ENCODE results near the gene VTI1A. TPM values are rescaled to one million over a fixed set of nuclear protein-coding genes. Genes with fewer than 3 reads are reported as not detected.

Gene VTI1A
- polyA plus RNA-seq, 1 donor: 17.2 TPM

DNA sequence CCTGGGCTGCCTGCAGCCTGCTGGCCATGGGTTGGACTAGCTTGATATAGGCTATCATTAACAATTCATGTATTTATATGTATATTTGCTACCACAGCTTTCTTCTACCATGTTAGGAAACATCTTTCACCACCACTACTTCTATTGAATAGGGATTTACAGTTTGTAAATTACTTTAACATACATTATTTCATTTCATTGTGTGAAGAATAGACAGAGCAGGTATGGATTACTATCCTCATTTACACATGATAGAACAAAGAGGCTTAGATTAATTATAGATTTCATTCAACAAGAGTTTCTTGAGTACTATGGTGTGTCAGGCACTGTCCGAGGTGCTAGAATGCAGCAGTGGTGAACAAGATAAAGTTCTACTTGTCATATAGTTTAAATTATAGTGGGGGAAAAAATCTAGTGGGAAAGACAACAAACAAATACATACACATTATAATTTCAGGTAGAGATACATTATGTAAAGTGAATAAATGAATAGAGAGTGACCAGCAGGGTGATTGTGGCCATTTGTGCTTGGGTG lies 20.6 kb downstream of the VTI1A start:
- no peaks in the 10 kb centered on the region for H3K27me3 ChIP-seq (ENCODE audit: control insufficient read depth, insufficient read depth, low read length)
- peaks cover 20% of the 10 kb centered on the region for H3K36me3 ChIP-seq (ENCODE audit: control insufficient read depth, insufficient read depth, low read length)
- H3K9me3 ChIP-seq (ENCODE audit: control insufficient read depth, low read depth, low read length): no peaks in the 10 kb centered on the region
- no CpG with 5 or more reads among the region's 1 CpG for WGBS (ENCODE audit: insufficient coverage, low lambda C conversion rate)
- no peak for DNase-seq
- H3K4me3 ChIP-seq (ENCODE audit: low read length): no peak overlapping the region
- no peaks in the 10 kb centered on the region for H3K4me1 ChIP-seq (ENCODE audit: control insufficient read depth, insufficient read depth, low read length)
- no peak overlapping the region for H3K27ac ChIP-seq (ENCODE audit: low read length)

DNA sequence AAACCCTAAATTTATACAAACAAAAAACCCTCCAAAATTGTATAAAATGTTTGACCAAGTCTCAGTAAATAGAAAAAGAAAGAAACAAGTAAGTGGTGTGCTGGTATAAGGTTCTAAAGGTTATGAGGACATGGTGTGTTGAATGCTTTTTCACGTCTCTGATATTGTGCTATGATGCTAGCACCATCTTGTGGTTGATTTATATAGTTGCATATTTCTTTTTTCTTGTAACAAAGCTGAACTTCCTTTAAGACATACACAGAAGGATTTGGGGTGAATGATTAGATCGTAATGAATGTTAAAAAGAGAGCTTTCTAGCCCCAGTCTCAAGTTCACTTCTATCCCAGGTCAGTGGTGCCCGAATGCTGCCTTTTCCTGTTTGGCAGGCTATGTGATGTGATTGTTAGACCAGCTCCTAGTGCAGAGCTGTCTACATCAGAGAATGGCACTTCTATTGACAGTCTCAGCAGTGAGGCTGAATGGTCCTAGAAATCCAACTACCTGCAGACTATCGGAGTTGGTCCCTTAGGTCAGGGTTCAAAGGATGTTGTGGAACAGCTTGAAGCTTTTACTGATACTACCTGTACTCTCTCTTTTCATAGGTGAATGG lies 25.0 kb downstream of the VTI1A start:
- H3K27ac ChIP-seq (ENCODE audit: low read length): no peak overlapping the region
- peak; percentile 29 to 59 for DNase-seq
- H3K4me1 ChIP-seq (ENCODE audit: control insufficient read depth, insufficient read depth, low read length): no peaks in the 10 kb centered on the region
- no CpG with 5 or more reads among the region's 4 CpGs for WGBS (ENCODE audit: insufficient coverage, low lambda C conversion rate)
- no peaks in the 10 kb centered on the region for H3K27me3 ChIP-seq (ENCODE audit: control insufficient read depth, insufficient read depth, low read length)
- H3K4me3 ChIP-seq (ENCODE audit: low read length): no peak overlapping the region
- peaks cover 3% of the 10 kb centered on the region for H3K36me3 ChIP-seq (ENCODE audit: control insufficient read depth, insufficient read depth, low read length)
- H3K9me3 ChIP-seq (ENCODE audit: control insufficient read depth, low read depth, low read length): no peaks in the 10 kb centered on the region

DNA sequence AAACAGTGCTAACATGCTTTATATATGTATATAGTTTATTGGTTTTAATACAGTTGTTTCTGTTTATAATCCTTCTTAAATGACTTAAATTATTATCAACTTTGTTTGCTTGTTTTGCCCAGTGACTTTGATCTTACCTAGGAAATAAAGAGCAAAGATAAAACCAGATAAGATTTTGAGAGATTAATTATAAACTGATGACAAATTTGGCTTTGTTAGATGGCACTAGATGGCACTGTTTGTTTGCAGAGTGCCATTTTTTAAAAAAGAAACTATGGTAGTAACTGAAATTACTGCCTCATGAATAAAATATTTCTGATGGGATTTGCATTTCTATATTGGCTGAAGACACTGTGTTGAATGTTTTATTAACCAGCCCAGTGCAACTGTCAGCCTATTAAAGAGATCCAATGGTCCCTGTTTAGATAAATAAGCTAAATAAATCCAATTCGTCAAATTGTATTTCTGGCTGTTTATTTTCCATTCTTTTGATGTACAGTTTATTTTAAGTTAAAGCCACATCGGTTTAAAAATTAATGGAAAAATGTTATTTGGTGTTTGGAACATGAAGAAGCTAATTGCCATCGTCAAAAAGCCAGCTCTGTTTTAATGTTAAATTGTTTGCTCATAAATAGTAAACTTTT lies 28.7 kb downstream of the VTI1A start:
- Histone ChIP-seq H3K27me3 (ENCODE audit: control insufficient read depth, insufficient read depth, low read length) (no peaks in the 10 kb centered on the region), H3K9me3 (ENCODE audit: control insufficient read depth, low read depth, low read length) (no peaks in the 10 kb centered on the region), H3K4me3 (ENCODE audit: low read length) (no peak overlapping the region), H3K4me1 (ENCODE audit: control insufficient read depth, insufficient read depth, low read length) (no peaks in the 10 kb centered on the region), H3K36me3 (ENCODE audit: control insufficient read depth, insufficient read depth, low read length) (no peaks in the 10 kb centered on the region), H3K27ac (ENCODE audit: low read length) (no peak overlapping the region)
- WGBS (ENCODE audit: insufficient coverage, low lambda C conversion rate): 60% methylated on average over 1 of the region's 3 CpGs
- DNase-seq: no peak

DNA sequence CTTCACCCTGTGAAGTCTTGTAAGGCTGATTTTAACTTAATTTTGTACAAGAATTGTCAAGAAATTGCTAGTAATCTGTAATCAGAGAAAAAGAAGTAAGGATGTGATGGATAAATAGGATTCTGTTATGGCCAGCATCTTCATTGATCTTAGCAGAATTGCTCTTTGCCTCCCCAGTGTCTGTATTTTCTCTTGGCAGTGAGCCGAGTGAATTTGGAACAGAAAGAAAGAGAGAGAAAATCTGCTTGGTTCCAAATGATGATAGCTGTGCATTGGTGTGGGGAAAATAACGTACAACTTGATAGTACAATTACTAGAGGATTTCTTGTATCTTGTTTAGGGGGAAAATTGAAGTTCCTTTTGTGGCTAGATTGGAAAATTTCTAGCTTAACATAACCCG lies 34.6 kb downstream of the VTI1A start:
- Histone ChIP-seq H3K36me3 (ENCODE audit: control insufficient read depth, insufficient read depth, low read length) (no peaks in the 10 kb centered on the region), H3K4me1 (ENCODE audit: control insufficient read depth, insufficient read depth, low read length) (no peaks in the 10 kb centered on the region), H3K4me3 (ENCODE audit: low read length) (no peak overlapping the region), H3K27me3 (ENCODE audit: control insufficient read depth, insufficient read depth, low read length) (no peaks in the 10 kb centered on the region), H3K9me3 (ENCODE audit: control insufficient read depth, low read depth, low read length) (no peaks in the 10 kb centered on the region), H3K27ac (ENCODE audit: low read length) (no peak overlapping the region)
- no peak for DNase-seq
- 90% methylated on average over 2 of the region's 3 CpGs for WGBS (ENCODE audit: insufficient coverage, low lambda C conversion rate)

DNA sequence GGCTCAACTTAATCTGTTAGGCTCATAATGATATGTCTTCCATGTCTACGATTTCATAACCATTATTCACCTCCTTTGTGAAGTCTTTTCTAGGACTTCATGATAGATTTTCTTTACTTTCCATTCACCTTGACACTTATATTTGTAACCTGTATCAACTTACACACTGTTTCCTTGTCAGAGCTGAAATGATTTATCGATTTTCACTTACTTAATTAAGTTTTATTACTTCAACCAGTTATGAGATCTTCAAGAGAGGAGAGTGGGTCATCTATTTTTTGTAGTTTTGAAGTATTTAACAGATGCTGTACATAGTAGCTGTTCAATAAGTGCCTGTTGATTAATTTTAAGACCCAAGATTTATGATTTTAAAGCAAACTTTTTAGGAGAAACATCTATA lies 37.4 kb downstream of the VTI1A start:
- no peak for DNase-seq
- Histone ChIP-seq H3K9me3 (ENCODE audit: control insufficient read depth, low read depth, low read length) (no peaks in the 10 kb centered on the region), H3K27ac (ENCODE audit: low read length) (no peak overlapping the region), H3K27me3 (ENCODE audit: control insufficient read depth, insufficient read depth, low read length) (no peaks in the 10 kb centered on the region), H3K36me3 (ENCODE audit: control insufficient read depth, insufficient read depth, low read length) (no peaks in the 10 kb centered on the region), H3K4me3 (ENCODE audit: low read length) (no peak overlapping the region), H3K4me1 (ENCODE audit: control insufficient read depth, insufficient read depth, low read length) (no peaks in the 10 kb centered on the region)
- 100% methylated on average over 2 of the region's 2 CpGs for WGBS (ENCODE audit: insufficient coverage, low lambda C conversion rate)

DNA sequence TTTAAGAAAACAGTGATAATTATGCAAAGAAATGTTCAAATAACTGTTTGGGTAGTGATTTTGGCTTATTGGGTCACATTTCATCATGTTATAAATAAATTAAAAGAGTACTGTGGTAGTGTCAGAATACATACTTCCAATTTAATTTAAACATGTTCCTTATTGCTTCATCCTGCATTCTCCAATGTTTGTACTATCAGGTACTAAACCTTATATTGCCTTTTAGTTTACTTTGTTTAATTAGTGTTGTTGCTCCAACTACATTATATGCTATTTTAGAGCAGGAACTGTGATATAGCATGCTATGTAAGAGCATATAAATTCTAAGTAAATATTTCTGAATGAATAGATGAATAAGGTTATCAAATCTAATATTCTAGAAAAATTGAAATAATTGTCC lies 40.9 kb downstream of the VTI1A start:
- Histone ChIP-seq H3K27ac (ENCODE audit: low read length) (no peak overlapping the region), H3K36me3 (ENCODE audit: control insufficient read depth, insufficient read depth, low read length) (no peaks in the 10 kb centered on the region), H3K4me1 (ENCODE audit: control insufficient read depth, insufficient read depth, low read length) (no peaks in the 10 kb centered on the region), H3K27me3 (ENCODE audit: control insufficient read depth, insufficient read depth, low read length) (no peaks in the 10 kb centered on the region), H3K4me3 (ENCODE audit: low read length) (no peak overlapping the region), H3K9me3 (ENCODE audit: control insufficient read depth, low read depth, low read length) (no peaks in the 10 kb centered on the region)
- no peak for DNase-seq

DNA sequence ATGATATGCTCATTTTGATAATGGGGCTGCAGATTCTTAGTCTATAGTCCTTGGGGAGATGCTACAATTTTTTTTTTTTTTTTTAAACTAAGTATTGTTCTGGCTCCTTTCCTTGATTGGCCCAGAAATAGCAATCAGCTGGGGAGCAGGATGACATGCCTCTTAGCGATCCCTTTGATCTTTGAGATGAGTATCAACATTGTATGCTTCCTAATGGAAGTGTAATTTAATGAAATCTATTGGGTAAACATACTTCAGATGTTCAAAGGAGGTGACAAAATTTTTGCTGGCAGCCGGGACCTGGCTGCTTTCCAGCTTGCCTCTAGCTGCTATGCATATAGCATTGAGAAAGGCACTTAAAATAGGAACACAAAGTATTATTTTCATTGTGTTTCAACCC lies 43.5 kb downstream of the VTI1A start:
- H3K27ac ChIP-seq (ENCODE audit: low read length): no peak overlapping the region
- no peaks in the 10 kb centered on the region for H3K9me3 ChIP-seq (ENCODE audit: control insufficient read depth, low read depth, low read length)
- no CpG with 5 or more reads among the region's 2 CpGs for WGBS (ENCODE audit: insufficient coverage, low lambda C conversion rate)
- DNase-seq: no peak
- no peaks in the 10 kb centered on the region for H3K36me3 ChIP-seq (ENCODE audit: control insufficient read depth, insufficient read depth, low read length)
- no peak overlapping the region for H3K4me3 ChIP-seq (ENCODE audit: low read length)
- H3K4me1 ChIP-seq (ENCODE audit: control insufficient read depth, insufficient read depth, low read length): no peaks in the 10 kb centered on the region
- H3K27me3 ChIP-seq (ENCODE audit: control insufficient read depth, insufficient read depth, low read length): no peaks in the 10 kb centered on the region

DNA sequence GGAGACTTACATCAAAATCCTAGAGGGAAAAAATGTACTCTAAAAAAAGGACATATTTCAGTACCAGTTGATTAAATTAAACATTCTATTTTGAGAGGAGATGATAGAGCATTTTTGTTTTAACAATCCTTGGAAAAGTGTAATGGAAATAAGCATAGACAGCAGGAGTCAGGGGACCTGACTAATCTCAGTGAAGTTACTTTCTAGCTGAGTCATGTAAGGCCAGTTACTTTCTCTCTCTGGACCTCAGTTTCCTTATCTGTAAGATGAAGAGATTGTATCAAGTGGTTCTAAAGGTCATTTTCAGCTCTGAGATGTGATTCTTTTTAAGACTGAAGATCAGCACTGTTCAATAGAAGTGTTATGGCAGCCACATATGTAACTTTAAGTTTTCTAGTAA lies 44.1 kb downstream of the VTI1A start:
- Histone ChIP-seq H3K27me3 (ENCODE audit: control insufficient read depth, insufficient read depth, low read length) (no peaks in the 10 kb centered on the region), H3K9me3 (ENCODE audit: control insufficient read depth, low read depth, low read length) (no peaks in the 10 kb centered on the region), H3K36me3 (ENCODE audit: control insufficient read depth, insufficient read depth, low read length) (no peaks in the 10 kb centered on the region), H3K4me1 (ENCODE audit: control insufficient read depth, insufficient read depth, low read length) (no peaks in the 10 kb centered on the region), H3K27ac (ENCODE audit: low read length) (no peak overlapping the region), H3K4me3 (ENCODE audit: low read length) (no peak overlapping the region)
- peak in 1 of 2 donors; percentile 7 for DNase-seq

DNA sequence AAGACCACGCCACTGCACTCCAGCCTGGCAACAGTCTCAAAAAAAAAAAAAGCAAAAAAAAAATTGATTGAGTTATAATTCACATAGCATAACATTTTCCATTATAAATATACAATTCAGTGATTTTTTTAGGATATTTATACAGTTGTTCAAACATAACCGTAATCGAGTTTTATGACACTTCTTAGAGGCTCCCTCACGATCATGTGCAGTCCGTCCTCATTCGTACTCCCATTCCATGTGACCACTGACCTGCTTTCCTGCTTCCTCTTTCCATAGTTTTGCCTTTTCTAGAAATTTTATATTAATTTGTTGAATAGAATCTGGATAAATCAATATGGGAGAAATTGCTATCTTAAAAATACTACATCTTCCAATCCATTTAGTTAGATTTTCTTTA lies 45.7 kb downstream of the VTI1A start:
- no peaks in the 10 kb centered on the region for H3K36me3 ChIP-seq (ENCODE audit: control insufficient read depth, insufficient read depth, low read length)
- no peaks in the 10 kb centered on the region for H3K9me3 ChIP-seq (ENCODE audit: control insufficient read depth, low read depth, low read length)
- DNase-seq: no peak
- H3K4me1 ChIP-seq (ENCODE audit: control insufficient read depth, insufficient read depth, low read length): no peaks in the 10 kb centered on the region
- no peak overlapping the region for H3K4me3 ChIP-seq (ENCODE audit: low read length)
- H3K27ac ChIP-seq (ENCODE audit: low read length): no peak overlapping the region
- no peaks in the 10 kb centered on the region for H3K27me3 ChIP-seq (ENCODE audit: control insufficient read depth, insufficient read depth, low read length)
- WGBS (ENCODE audit: insufficient coverage, low lambda C conversion rate): 98% methylated on average over 5 of the region's 6 CpGs

DNA sequence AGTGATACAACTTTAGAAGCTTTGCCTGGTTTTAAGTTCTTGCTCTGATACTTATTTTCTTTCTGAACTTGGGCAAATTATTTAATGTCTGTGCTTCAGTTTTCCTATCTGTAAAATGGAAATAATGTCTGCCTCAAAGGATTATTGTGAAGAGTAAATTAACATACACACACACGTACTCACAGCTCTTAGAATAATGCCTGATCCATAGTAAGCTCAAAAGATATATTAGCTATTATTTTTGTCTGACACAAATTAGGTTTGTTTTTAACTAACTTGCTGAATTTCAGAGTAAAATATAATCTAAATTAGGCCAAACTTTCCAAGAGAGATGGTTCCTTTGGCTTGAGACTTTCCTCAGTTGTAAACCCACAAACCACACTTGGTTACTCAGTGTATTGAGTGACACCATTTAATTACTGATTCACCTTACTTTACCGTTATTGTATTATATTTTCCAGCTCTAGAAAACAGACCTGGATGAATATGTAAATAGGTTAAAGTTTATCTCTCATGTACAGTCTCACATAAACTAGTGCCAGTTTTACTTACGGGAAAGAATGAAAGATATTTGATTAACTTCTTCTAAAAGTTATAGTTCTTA lies 50.4 kb downstream of the VTI1A start:
- H3K4me1 ChIP-seq (ENCODE audit: control insufficient read depth, insufficient read depth, low read length): no peaks in the 10 kb centered on the region
- H3K27ac ChIP-seq (ENCODE audit: low read length): no peak overlapping the region
- DNase-seq: no peak
- H3K9me3 ChIP-seq (ENCODE audit: control insufficient read depth, low read depth, low read length): no peaks in the 10 kb centered on the region
- peaks cover 2% of the 10 kb centered on the region for H3K36me3 ChIP-seq (ENCODE audit: control insufficient read depth, insufficient read depth, low read length)
- WGBS (ENCODE audit: insufficient coverage, low lambda C conversion rate): 86% methylated on average over 1 of the region's 3 CpGs
- no peak overlapping the region for H3K4me3 ChIP-seq (ENCODE audit: low read length)
- H3K27me3 ChIP-seq (ENCODE audit: control insufficient read depth, insufficient read depth, low read length): no peaks in the 10 kb centered on the region

DNA sequence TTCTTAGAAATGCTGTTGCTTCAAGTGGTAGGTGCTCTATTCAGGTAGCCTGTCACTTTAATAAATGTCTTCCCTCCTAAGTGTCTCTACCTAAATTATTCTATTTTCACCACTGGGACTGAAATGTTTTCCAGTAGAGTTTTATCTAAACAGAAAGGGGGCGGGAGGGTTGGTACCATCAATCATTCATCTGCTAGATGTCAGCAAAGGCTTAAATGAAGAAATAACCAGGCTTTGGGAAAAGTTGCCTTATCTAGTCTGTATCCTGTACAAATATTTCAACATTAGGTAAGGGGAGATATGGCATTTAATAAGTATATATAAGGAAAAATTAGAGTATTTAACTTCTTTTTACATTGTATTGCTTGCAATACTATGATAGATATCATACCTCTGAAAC lies 51.8 kb downstream of the VTI1A start:
- no peaks in the 10 kb centered on the region for H3K4me1 ChIP-seq (ENCODE audit: control insufficient read depth, insufficient read depth, low read length)
- WGBS (ENCODE audit: insufficient coverage, low lambda C conversion rate): 100% methylated on average over 1 of the region's 1 CpG
- H3K36me3 ChIP-seq (ENCODE audit: control insufficient read depth, insufficient read depth, low read length): peaks cover 2% of the 10 kb centered on the region
- DNase-seq: no peak
- no peaks in the 10 kb centered on the region for H3K9me3 ChIP-seq (ENCODE audit: control insufficient read depth, low read depth, low read length)
- H3K27ac ChIP-seq (ENCODE audit: low read length): no peak overlapping the region
- no peaks in the 10 kb centered on the region for H3K27me3 ChIP-seq (ENCODE audit: control insufficient read depth, insufficient read depth, low read length)
- no peak overlapping the region for H3K4me3 ChIP-seq (ENCODE audit: low read length)
